T-helper 1 cell (primary cell): Measurements from ENCODE around the gene KRI1.
"Not testable (repeated sequence)": the region's sequence is repeated elsewhere in the genome, so short reads cannot be mapped to it uniquely, and the experiment has no call there.

Experiments
- DNase-seq, 5 donors: peaks; one replicate each; pipeline ENCODE4 v3.0.0-alpha.2; 2012 to 2020

The KRI1 gene

DNA sequence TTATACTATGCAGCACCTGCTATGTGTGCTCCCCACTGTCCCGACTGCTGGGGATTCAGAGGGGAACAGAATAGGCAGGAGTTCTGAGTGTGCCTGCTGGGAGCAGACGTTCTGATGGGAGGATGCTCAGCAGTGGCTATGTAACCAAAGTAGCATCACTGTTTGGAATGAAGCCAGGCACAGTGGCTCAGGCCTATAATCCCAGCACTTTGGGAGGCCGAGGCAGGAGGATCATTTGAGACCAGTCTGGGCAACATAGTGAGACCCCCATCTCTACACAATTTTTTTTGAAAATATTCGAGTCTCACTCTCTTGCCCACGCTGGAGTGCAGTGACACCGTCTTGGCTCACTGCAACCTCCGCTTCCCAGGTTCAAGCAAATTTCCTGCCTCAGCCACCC lies 16.1 kb downstream of the KRI1 start:
- no peak for DNase-seq

DNA sequence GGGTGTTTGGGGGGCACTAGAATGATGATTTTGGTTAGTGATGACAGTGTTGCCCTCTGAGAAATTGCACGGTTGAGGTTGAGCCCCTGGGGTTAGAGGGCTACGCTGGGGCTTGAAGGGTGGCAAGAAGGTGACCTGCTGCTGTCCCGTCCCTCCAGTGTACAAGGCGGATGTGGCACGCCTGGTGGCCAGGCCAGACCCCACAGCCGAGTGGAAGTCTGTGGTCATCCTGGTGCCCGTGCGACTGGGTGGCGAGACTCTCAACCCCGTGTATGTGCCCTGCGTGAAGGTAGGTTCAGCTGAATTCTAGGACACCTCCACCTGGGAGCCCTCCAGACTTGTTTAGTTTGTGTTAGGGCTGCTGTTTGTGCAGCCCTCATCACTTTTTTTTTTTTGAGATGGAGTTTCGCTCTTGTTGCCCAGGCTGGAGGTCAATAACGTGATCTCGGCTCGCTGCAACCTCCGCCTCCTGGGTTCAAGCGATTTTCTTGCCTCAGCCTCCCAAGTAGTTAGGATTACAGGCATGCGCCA lies 17.0 kb downstream of the KRI1 start:
- DNase-seq: no peak

DNA sequence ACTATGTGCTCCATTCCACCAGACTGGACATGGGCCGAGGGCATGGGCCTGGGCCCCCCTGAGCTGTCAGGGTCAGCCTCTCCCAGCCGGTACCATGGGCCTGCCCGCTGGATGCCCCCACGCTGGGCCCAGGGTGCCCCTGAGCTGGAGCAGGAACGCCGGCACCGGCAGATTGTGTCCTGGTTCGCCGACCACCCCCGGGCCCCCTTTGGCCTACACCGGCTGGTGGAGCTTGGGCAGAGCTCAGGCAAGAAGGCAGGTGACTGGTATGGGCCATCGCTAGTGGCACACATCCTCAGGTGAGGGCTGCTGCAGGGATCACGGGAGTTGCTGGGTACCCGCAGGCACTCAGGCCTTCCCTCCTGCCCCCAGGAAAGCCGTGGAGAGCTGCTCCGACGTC lies 19.0 kb downstream of the KRI1 start:
- DNase-seq: no peak

DNA sequence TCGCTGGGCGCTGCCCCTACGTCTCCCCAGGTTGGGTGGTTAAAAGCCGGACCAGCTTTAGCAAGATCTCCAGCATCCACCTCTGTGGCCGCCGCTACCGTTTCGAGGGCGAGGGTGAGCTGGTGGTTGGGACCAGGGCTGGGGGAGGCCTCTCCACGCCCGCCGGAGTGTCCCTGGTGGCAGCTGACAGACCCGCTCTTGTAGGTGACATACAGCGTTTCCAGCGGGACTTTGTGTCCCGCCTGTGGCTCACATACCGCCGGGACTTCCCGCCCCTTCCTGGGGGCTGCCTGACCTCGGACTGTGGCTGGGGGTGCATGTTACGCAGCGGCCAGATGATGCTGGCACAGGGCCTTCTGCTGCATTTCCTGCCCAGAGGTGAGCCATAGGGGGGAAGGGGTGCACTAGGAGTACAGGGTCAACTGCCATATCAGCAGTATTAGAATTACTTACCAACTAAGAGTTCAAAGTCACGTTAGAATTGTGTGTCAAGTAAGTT lies 21.0 kb downstream of the KRI1 start:
- no peak for DNase-seq

DNA sequence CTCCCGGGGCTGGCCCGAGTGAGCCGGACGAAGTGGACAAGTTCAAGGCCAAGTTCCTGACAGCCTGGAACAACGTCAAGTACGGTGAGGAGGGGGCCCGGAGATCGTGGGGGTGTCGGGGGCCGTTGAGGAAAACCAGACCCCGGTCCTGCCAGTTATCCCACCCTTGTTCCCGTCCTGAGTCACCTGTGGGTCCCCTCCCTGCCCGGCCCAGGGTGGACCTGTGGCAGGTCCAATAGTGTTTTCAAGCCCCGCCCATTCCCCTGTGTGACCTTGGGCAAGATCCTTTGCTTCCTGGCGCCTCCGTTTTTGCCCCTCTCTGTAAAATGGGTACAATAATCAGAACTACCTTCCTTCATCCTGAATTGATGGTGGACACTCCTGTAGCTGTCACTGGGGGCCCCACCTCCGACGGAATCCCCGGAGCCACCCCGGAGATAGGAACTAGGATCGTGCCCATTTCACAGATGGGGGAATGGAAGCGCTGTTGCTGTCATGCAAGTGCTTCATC lies 21.5 kb downstream of the KRI1 start:
- DNase-seq: no peak

DNA sequence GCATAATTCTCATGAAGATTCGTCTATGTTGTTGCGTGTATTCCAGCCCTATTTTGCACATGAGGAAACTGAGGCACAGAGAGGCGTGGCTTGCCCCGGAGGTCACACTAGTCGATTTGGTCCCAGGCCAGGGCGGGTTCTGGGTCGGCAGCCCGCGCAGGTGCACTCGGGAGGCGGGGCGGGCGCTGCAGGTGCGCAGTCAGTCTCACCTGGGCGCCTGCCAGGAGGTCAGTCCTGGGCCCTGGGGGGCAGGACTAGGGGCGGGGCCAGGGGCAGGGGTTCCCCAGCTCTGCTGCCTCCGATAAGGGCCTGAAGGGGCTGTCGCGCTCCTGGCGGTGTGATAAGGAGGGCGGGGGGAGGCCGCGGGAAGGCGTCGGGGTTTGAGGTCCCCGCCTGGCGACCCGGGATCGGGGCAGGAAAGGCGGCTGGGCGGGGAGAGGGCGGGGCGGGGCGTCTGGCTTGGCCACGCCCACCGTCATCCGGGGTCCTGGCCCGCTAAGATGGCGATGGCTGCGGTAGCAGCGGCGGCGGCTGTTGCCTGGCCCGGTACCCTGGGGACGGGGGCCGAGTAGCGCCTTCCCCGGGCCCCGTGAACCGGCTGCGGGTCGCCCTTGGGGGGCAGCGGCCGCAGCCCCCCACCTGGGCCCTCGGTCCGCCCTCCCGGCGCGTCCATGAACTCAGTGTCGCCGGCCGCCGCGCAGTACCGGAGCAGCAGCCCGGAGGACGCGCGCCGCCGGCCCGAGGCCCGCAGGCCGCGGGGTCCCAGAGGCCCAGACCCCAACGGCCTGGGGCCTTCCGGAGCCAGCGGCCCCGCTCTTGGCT lies 22.2 kb downstream of the KRI1 start, which contains the start of gene ATG4D:
TSS of gene ATG4D (plus strand) at position 485 of the 822 bp plus-strand sequence. CDS start at position 672, 187 bp downstream.
- DNase-seq: peak; percentile 71 to 82 (median 76)

DNA sequence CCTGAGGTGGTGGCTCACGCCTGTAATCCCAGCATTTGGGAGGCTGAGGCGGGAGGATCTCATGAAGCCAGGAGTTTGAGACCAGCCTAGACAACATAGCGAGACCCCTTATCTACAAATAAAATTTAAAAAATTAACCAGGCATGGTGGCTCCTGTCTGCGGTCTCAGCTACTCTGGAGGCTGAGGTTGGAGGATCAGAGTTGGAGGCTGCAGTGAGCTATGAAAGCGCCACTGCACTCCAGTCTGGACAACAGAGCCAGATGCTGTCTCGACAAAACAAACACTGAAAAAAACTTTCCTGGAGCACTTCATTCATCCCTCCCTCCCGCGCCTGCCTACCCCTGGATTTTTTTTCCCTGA lies 22.8 kb downstream of the KRI1 start:
- no peak for DNase-seq

DNA sequence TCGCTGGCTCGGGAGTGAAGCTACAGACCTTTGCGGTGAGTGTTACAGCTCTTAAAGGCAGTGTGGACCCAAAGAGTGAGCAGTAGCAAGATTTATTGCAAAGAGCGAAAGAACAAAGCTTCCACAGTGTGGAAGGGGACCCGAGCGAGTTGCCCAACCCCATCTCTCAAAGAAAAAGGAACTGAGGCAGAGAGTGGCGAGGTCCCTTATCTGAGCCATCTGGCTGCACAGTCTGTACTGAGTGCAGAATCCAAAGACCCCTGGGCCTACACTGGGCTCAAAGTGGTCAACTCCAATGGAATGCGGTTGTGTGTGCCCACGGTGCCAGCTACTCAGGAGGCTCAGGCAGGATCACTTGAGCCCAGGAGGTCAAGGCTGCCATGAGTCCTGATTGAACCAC lies 26.8 kb downstream of the KRI1 start:
- not testable (repeated sequence) for DNase-seq

DNA sequence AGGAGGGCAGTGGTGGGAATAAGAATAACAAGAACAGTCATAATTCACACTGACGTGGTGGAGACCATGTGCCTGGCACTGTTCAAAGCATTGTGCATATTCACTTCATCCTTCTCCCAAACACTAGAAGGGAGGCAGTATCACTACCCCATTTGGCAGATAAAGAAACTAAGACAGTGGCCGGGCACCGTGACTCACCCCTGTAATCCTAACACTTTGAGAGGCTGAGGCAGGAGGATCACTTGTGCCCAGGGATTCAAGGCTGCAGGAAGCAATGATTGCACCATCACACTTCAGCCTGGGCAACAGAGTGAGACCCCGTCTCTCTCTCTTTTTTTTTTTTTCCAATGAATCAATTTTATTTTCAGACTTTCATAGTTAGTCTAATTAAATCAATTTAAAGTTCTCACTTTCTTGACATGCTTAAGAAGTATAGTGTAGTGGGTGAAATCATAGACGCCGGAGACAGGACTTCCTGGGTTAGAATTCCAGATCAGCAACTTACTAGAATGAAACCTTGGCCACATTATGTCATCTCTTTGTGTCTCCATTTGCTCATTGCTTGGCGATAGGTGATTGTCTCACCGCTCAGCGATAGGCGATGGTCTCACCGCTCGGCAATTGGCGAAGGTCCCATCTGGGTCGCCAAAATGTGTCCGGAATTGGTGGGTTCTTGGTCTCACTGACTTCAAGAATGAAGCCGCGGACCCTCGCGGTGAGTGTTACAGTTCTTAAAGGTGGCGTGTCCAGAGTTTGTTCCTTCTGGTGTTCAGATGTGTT lies 27.4 kb downstream of the KRI1 start:
- DNase-seq: no peak

DNA sequence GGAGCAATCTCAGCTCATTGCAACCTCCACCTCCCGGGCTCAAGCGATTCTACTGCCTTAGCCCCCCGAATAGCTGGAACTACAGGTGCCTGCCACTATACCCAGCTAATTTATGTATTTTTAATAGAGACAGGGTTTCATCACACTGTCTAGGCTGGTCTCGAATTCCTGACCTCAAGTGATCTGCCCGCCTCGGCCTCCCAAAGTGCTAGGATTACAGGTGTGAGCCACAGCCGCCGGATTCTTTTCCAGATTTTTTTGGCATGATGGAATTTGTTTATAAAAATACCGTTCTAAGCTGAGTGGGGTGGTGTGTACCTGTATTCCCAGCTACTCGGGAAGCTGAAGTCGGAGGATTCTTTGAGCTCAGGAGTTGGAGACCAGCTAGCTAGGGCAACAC lies 28.1 kb downstream of the KRI1 start:
- DNase-seq: no peak

DNA sequence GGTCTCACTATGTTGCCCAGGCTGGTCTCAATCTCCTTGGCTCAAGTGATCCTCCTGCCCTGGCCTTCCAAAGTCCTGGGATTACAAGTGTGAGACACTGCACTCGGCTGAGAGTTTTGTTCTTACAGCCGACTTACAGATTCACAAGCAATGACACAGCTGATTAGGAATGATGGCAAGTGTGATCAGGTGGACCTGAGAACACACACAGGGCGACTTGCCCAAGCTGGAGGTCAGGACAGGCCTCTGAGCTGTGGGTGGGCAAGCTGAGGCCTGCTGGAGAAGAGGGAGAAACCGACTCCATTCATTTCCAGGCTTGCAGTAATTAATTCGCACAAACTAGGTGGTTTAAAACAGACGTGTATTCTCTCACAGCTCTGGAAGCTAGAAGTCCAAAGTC lies 30.2 kb downstream of the KRI1 start:
- no peak for DNase-seq

DNA sequence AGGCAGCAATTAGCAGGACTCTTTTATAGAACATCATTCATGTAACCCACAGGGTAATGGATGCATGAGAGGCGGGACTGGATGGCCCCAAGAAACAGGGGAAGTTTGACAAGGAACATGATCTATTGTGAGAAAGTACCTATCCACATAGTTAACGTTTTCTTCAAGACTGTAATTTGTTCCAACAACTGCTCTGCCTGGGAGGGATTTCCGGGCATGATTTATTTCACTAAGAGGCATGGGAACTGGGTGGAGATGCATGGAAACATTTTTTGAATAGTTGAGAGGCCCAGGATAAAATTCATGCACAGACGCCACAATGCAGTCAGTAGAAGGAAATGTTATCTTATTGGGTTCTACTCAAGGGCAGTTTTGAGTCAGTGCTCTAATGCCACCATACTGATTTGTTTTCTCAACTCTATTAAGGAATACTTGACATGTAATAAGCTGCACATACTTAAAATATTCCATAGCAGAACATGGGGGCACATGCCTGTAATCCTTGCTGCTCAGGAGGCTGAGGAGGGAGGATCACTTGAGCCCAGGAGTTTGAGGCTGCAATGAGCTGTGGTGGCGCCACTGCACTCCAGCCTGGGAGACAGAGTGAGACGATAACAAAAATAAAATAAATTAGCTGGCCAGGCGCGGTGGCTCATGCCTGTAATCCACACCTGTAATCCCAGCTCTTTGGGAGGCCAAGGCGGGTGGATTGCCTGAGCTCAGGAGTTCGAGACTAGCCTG lies 32.0 kb downstream of the KRI1 start:
- no peak for DNase-seq

DNA sequence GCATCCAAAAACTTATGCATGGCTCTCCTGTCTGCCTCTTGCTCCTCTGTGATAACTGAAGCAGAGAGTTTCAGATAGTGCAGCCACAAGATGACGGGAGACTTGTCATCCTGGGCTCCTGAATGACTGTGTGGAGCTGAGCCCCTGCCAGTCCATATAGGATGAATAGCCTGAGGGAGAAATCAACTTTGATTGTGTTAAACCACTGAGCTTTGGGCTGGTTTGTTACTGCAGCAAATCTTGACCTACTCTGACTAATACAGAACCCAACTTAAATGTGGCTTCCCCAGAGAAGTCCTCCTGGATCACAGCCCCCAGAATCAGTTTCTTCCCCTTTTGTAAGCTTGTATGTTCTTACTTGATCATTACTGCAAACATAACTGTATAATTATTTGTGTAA lies 33.4 kb downstream of the KRI1 start:
- no peak for DNase-seq

DNA sequence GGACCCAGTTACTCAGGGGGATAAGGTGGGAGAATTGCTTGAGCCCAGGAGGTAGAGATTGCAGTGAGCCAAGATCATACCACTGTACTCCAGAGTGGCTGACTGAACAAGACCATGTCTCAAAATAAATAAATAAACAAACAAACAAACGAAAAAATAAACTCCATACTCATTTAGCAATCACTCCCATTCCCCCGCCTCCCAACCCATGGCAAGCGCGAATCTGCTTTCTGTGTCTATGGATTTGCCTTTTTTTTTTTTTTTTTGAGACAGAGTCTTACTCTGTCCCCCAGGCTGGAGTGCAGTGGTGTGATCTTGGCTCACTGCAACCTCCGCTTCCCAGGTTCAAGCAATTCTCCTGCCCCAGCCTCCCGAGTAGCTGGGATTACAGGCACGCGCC lies 38.9 kb downstream of the KRI1 start:
- not testable (repeated sequence) for DNase-seq

DNA sequence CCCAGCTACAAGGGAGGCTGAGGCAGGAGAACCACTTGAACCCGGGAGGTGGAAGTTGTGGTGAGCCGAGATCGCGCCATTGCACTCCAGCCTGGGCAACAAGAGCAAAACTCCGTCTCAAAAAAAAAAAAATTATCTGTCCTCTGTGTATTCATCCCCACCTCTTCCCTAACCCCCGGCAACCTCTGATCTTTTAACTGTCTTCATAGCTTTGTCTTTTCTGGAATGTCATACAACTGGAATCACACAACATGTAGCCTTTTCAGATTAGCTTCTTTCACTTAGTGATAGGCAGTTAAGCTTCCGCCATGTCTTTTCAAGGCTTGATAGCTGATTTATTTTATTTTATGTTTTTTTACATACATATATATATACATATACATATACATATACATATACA lies 40.2 kb downstream of the KRI1 start:
- DNase-seq: no peak

DNA sequence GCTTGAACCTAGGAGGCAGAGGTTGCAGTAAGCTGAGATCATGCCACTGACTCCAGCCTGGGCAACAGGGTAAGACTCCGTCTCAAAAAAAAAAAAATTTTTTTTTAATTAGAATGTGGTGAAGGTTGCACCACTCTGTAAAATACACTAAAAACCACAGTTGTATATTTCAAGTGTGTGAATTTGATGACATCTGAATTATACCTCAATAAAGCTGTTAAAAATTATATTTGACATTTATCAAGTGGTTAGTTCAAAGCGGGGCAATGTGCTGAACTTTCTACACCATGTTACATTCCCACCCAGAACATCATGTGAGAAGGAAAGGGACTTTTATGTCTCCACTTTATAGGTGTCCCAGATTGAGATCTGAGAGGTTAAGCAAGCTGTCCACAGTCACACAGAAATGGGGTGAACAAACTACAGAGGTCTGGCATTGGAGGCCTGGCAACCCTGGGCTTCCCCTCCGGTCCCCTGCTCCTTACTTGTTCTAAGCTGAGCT lies 42.6 kb downstream of the KRI1 start:
- DNase-seq: no peak

DNA sequence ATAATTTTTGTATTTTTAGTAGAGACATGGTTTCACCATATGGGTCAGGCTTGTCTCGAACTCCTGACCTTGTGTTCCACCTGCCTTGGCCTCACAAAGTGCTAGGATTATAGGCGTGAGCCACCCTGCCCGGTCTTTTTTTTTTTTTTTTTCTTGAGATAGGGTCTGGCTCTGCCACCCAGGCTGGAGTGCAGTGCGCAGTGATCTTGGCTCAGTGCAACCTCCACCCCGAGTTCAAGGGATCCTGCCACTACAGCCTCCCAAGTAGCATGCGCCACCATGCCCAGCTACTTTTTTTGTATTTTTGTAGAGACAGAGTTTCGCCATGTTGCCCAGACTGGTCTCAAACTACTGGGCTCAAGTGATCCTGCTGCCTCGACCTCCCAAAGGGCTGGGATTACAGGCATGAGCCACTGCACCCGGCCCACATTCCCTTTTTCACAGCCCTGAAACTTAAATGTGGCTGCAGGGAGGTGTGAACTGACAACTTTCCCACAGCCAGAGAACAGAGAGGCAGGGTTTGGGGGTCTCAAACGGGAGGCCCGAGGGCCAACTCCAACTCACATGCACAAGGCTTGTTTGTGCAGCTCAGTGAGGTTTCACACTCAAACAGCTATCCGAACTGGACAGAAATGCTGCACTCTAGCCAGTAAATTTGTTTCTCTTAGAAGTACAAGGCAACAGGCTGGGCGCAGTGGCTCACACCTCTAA lies 44.2 kb downstream of the KRI1 start:
- no peak for DNase-seq

DNA sequence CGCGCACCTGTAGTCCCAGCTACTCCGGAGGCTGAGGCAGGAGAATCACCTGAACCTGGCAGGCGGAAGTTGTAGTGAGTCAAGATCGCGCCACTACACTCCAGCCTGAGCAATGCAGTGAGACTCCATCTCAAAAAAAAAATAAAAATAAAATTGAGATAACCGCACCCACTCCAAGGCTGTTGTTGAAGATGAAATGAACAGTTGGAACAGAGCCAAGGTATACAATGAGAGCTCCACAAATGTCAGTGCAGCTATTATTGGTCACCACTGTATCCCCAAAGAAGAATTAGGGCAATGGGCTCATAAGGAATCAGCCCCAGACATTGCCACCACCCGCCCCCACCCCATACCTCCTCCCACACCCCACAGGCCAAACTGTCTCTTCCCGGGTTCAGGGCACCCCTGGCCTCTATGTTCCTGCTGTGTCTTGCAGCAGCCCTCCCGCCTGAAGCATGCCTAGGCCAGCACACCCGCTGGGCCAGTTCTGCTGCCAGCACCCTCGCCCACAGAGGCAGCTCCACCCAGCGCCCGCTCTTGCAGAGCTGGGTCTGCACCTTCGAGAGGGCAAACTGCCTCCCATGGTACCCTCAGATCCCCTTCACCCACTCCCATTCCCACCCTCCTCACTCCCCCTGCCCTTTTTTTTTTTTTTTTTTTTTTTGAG lies 45.0 kb downstream of the KRI1 start:
- DNase-seq: no peak

DNA sequence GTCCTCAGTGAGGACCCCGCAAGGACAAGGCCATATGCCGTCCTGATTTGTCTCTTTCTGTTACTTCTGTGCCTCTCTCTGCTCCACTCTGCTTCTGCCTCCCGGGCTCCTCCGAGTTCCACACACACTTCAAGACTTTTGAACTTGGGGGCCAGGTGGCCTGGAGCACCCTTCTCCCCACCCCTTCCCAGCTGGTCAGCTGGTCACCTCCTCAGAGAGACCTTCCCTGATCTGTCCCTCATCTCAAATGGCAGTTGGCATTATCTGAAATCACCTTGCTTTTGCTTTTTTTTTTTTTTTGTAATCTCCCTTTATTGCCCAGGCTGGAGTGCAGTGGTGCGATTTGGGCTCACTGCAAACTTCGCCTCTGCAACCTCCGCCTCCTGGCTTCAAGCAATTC lies 46.4 kb downstream of the KRI1 start:
- no peak for DNase-seq

DNA sequence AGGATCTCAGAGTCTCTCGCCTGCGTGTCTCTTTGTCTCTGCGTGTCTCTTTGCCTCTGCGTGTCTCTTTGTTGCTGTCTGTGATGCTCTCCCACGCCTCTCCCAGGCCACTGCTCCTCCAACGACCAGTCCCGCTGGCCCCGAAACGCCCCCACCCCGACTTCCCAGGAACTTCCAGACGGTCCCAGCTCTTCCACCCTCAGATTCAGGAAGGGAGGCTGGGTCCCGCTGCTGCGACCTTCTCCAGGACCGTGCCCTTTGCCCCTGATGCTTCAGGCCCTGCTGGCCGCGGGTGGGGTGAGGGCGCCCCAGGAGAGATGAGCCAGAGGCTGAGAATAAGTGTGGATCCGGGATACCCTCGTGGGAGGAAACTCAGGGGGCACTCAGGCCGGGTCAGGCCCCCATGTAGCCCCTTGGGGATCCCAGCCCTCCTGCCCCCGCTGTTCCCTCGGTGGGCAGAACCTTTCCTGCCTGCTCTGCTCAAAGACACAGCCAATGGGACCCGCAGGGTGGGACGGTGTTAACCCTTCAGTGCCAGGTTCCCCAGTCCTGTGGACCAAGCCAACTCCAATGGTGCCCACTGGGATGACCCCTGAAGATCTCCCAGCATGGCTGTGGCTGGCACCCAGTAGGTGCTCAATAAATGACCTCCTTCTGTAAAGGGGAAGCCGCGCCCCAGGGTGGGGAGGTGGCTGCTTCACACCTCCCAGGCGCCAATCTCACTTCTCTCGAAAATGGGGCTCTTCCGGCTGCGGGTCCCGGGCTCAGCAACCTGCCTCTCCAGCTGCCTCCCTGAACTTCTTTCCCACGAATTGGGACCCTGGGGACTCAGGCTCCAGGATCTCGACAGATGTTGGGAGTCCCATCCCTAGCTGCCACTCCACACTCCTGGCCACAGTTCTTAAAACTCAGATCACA lies 47.1 kb downstream of the KRI1 start:
- no peak for DNase-seq
